Endothelial cell (in vitro differentiated cells): Measurements from ENCODE around the gene CHMP4B. TPM values are rescaled to one million over a fixed set of nuclear protein-coding genes. Genes with fewer than 3 reads are reported as not detected.

Experiments used
- DNase-seq: peaks from one replicate; pipeline ENCODE4 v3.0.0; 2021; ENCODE audit warnings: low spot score
- H3K27ac Mint-ChIP-seq: one replicate; pipeline ENCODE4 v1.8.0; 2021; ENCODE audit warnings: mixed read lengths, inconsistent platforms; ENCODE audit not compliant: unreplicated experiment
- H3K27me3 Mint-ChIP-seq: one replicate; pipeline ENCODE4 v1.8.0; 2021; ENCODE audit warnings: mild to moderate bottlenecking, moderate library complexity, mixed read lengths, inconsistent platforms; ENCODE audit not compliant: unreplicated experiment
- H3K36me3 Mint-ChIP-seq: one replicate; pipeline ENCODE4 v1.8.0; 2021; ENCODE audit warnings: mild to moderate bottlenecking, low read depth, mixed read lengths, inconsistent platforms; ENCODE audit not compliant: unreplicated experiment
- H3K4me1 Mint-ChIP-seq: one replicate; pipeline ENCODE4 v1.8.0; 2021; ENCODE audit warnings: mild to moderate bottlenecking, mixed read lengths, inconsistent platforms; ENCODE audit not compliant: unreplicated experiment
- H3K4me3 Mint-ChIP-seq: one replicate; pipeline ENCODE4 v1.8.0; 2021; ENCODE audit warnings: mild to moderate bottlenecking, mixed read lengths, inconsistent platforms; ENCODE audit not compliant: unreplicated experiment
- H3K9me3 Mint-ChIP-seq: one replicate; pipeline ENCODE4 v1.8.0; 2021; ENCODE audit warnings: mixed read lengths, inconsistent platforms; ENCODE audit not compliant: unreplicated experiment
- total RNA-seq: library from RNA; stranded (reverse); fragmentation: NEBNext Ultra II Directional; extraction: Animal tissue kit (Norgen Biotek cat#: 25700); gene quantifications from one replicate; pipeline ENCODE4 v1.2.1, GENCODE V29; 2021; ENCODE audit not compliant: unreplicated experiment
- TF ChIP-seq, protein P1 (sequence below): fragments of 200-600 bp; sonication (generic); IDR thresholded peaks from one replicate; pipeline ENCODE4 v1.5.0; 2021; ENCODE audit warnings: antibody characterized with exemption; ENCODE audit not compliant: unreplicated experiment

The CHMP4B gene
- total RNA-seq, 1 donor from 2014 or later = 117 TPM

DNA sequence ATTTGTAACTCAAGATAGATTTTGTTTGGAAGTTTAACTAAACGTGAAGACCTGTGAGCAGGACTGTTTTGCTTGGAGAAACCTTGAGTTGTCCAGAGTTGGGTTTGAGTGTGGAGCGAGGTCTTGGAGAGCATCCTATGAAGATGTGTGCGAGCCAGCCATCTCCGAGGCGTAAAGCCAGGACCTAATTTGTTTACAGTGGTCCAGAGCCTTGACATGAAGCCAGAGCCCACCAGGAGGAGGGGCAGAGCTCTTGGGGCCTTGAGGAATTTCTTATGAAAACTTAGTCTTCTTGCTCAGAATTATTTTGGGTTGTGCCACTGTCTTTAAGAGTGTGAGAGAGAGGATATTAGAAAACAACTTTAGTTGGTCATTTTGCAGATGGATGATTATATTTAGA is 6.3 kb downstream of the CHMP4B start:
- Mint-ChIP-seq H3K4me1 (peaks cover 37% of the 10 kb centered on the region), H3K27me3 (peaks cover 11% of the 10 kb centered on the region), H3K9me3 (no peaks in the 10 kb centered on the region), H3K27ac (no peak overlapping the region), H3K36me3 (peaks cover 7% of the 10 kb centered on the region), H3K4me3 (no peak overlapping the region)
- TF ChIP-seq, protein P1, sequence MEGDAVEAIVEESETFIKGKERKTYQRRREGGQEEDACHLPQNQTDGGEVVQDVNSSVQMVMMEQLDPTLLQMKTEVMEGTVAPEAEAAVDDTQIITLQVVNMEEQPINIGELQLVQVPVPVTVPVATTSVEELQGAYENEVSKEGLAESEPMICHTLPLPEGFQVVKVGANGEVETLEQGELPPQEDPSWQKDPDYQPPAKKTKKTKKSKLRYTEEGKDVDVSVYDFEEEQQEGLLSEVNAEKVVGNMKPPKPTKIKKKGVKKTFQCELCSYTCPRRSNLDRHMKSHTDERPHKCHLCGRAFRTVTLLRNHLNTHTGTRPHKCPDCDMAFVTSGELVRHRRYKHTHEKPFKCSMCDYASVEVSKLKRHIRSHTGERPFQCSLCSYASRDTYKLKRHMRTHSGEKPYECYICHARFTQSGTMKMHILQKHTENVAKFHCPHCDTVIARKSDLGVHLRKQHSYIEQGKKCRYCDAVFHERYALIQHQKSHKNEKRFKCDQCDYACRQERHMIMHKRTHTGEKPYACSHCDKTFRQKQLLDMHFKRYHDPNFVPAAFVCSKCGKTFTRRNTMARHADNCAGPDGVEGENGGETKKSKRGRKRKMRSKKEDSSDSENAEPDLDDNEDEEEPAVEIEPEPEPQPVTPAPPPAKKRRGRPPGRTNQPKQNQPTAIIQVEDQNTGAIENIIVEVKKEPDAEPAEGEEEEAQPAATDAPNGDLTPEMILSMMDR = no peak
- DNase-seq = no peak

DNA sequence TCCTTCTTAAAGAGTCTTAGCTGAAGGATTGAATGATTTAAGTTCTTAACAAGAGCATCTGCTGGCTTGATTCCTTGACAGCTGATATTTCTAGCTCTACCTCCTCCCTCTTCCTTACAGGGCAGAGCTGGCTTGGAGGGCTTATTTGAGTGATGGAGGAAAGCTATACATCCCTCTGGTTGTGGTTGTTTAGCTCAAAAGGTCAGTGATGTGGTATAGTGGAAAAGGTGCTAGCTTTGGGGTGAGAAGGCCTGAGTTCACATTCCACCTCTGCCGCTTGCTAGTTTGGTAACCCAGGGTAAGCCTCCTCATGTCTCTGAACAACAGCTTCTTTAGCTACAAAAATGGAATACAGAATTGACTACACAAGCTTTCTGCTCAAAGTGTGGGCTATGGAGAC is 8.3 kb downstream of the CHMP4B start:
- no peak for DNase-seq
- H3K4me3 Mint-ChIP-seq = no peak overlapping the region
- no peaks in the 10 kb centered on the region for H3K36me3 Mint-ChIP-seq
- H3K27me3 Mint-ChIP-seq = peaks cover 2% of the 10 kb centered on the region
- peaks cover 20% of the 10 kb centered on the region for H3K4me1 Mint-ChIP-seq
- TF ChIP-seq, protein P1 = no peak
- no peaks in the 10 kb centered on the region for H3K9me3 Mint-ChIP-seq
- H3K27ac Mint-ChIP-seq = peak overlapping the region; percentile 2

GRCh38 chr20:33820362-33820761 is 9.2 kb downstream of the CHMP4B start:
- no peak overlapping the region for H3K27ac Mint-ChIP-seq
- TF ChIP-seq, protein P1 = no peak
- H3K36me3 Mint-ChIP-seq = no peaks in the 10 kb centered on the region
- no peak for DNase-seq
- peaks cover 2% of the 10 kb centered on the region for H3K27me3 Mint-ChIP-seq
- no peak overlapping the region for H3K4me3 Mint-ChIP-seq
- H3K9me3 Mint-ChIP-seq = no peaks in the 10 kb centered on the region
- H3K4me1 Mint-ChIP-seq = peaks cover 16% of the 10 kb centered on the region

DNA sequence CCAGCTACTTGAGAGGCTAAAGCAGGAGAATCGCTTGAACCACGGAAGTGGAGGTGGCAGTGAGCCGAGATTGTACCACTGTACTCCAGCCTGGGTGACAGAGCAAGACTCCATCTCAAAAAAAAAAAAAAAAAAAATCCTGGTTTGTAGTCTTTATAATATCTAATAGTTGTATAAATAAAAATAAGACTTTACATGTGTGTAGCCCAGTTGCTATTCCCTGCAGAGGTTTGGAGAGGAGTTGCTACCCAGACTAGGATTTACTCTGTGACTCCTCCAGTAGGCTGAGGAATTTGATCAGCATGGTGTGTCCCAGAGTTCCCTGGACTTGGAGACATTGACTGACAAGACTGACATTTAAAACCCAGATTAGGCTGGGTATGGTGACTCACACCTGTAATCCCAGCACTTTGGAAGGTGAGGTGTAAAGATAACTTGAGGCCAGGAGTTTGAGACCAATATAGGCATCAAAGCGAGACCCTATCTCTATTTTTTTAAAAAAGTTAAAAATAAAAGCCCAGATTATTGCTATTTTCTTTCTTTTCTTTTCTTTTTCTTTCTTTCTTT is 10.2 kb downstream of the CHMP4B start:
- TF ChIP-seq, protein P1 = no peak
- no peak for DNase-seq
- H3K27ac Mint-ChIP-seq = no peak overlapping the region
- H3K9me3 Mint-ChIP-seq = no peaks in the 10 kb centered on the region
- H3K4me1 Mint-ChIP-seq = peaks cover 25% of the 10 kb centered on the region
- peaks cover 2% of the 10 kb centered on the region for H3K27me3 Mint-ChIP-seq
- H3K36me3 Mint-ChIP-seq = no peaks in the 10 kb centered on the region
- no peak overlapping the region for H3K4me3 Mint-ChIP-seq

DNA sequence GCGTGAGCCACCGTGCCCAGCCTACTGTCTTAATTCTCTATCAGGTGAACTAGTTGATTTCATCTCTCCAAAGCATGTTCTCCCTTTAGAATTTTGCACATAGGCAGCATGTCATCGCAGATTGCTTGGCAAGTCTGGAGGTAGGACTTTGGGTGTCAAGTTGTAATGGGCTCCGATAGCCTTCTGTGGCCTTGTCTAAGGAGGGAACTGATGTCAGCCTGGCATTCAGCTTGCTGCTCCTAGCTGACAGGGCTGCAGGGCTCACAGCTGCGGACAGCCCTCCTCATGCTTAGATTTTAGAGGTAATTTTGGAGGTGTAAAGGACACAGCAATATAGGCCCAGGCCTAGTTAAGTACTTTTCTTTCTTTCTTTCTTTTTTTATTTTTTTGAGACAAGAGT is 11.3 kb downstream of the CHMP4B start:
- Mint-ChIP-seq H3K9me3 (no peaks in the 10 kb centered on the region), H3K4me1 (peaks cover 32% of the 10 kb centered on the region), H3K27ac (no peak overlapping the region), H3K4me3 (no peak overlapping the region), H3K36me3 (no peaks in the 10 kb centered on the region), H3K27me3 (peaks cover 2% of the 10 kb centered on the region)
- no peak for DNase-seq
- TF ChIP-seq, protein P1 = no peak
